IPS DF 6.9 (cell line): Measurements from ENCODE around the gene DENND2D.

Source experiments
- DNase-seq: peaks from one replicate; pipeline ENCODE4 v3.0.0-alpha.2; 2013; ENCODE audit warnings: low read depth, low spot score
- H3K27ac ChIP-seq: one replicate; pipeline ENCODE4 v1.5.1; 2013; ENCODE audit warnings: low read length, control low read depth
- H3K27me3 ChIP-seq: 2 replicates; pipeline ENCODE4 v1.6.1; 2013; ENCODE audit warnings: mild to moderate bottlenecking, low read length; ENCODE audit not compliant: control insufficient read depth, insufficient read depth
- H3K36me3 ChIP-seq: 2 replicates; pipeline ENCODE4 v1.6.1; 2013; ENCODE audit warnings: low read length; ENCODE audit not compliant: control insufficient read depth, insufficient read depth
- H3K4me1 ChIP-seq: 2 replicates; pipeline ENCODE4 v1.6.1; 2013; ENCODE audit warnings: low read length; ENCODE audit not compliant: control insufficient read depth, insufficient read depth
- H3K4me3 ChIP-seq: 2 replicates; pipeline ENCODE4 v1.5.1; 2013; ENCODE audit warnings: mild to moderate bottlenecking, low read length
- H3K9me3 ChIP-seq: 2 replicates; pipeline ENCODE4 v1.6.1; 2013; ENCODE audit warnings: low read length, inconsistent platforms; ENCODE audit not compliant: control insufficient read depth, insufficient read depth
- WGBS: extraction: QIAGEN DNeasy Blood & Tissue Kit; methylation state at CpG from one replicate; pipeline ENCODE4 v1.1.7; 2013; ENCODE audit warnings: mixed read lengths, missing lambda C conversion rate; ENCODE audit not compliant: insufficient read length, insufficient coverage; 5-methylcytosine and 5-hydroxymethylcytosine counted together

Gene DENND2D

DNA sequence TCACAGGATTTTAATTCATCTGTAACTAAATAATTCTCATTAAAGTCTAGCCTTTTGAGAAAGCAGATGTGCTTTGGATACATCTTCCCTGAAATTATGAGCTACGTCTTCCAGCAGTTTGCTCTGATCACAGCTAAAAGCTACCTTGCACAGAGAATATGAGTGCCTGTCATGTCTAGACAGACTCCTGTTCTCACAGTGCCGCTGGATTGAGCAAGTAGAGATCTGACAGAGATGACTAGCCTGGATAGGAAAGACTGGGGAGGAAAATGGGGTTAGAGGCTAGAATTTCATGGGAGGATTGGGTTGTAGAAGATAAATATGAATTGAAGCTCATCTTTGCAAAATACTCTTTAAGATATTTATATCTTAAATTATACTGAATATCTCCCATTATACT, 36.3 kb downstream of the DENND2D start:
- H3K9me3 ChIP-seq: no peaks in the 10 kb centered on the region
- H3K27me3 ChIP-seq: no peaks in the 10 kb centered on the region
- WGBS: no CpG with 5 or more reads among the region's 2 CpGs
- no peak for DNase-seq
- no peak overlapping the region for H3K27ac ChIP-seq
- H3K36me3 ChIP-seq: no peaks in the 10 kb centered on the region
- H3K4me3 ChIP-seq: no peak overlapping the region
- no peaks in the 10 kb centered on the region for H3K4me1 ChIP-seq

DNA sequence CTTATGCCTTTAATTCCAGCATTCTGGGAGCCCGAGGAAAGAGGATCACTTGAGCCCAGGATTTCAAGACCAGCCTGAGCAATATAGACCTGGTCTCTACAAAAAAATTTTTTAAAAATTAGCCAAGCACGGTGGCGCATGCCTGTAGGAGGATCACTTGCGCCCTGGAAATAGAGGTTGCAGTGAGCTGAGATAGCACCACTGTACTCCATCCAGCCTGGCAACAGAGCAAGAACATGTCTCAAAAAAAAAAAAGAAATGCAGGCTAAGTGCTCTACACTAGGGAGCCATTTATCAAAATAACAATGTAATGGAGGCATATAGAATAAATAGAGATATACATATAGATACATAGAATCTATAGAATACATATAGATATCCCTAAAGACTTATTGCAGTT, 37.1 kb downstream of the DENND2D start:
- no peaks in the 10 kb centered on the region for H3K36me3 ChIP-seq
- H3K27ac ChIP-seq: no peak overlapping the region
- H3K9me3 ChIP-seq: no peaks in the 10 kb centered on the region
- no peak for DNase-seq
- no peak overlapping the region for H3K4me3 ChIP-seq
- WGBS: no CpG with 5 or more reads among the region's 4 CpGs
- H3K4me1 ChIP-seq: no peaks in the 10 kb centered on the region
- no peaks in the 10 kb centered on the region for H3K27me3 ChIP-seq

DNA sequence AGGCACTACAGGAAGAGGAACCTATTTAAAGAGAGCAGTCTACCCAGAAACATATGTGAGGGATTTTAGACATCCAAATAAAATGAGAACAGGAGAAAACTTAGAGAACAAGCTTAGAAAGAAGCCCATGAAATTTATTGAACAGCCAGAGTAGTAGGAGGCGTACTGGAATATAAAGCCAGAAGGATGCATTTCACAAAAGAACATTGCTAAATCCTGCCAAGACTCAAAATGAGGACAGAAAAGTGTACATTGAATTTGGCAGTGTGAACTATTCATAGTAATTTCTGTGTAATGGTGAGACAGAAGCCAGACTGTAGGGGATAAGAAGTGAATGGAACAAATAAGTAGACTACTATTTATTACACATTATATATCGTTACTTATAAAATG, 38.0 kb downstream of the DENND2D start:
- Histone ChIP-seq H3K4me3 (no peak overlapping the region), H3K4me1 (no peaks in the 10 kb centered on the region), H3K27me3 (no peaks in the 10 kb centered on the region), H3K9me3 (no peaks in the 10 kb centered on the region), H3K36me3 (no peaks in the 10 kb centered on the region), H3K27ac (no peak overlapping the region)
- WGBS: no CpG with 5 or more reads among the region's 2 CpGs
- no peak for DNase-seq

DNA sequence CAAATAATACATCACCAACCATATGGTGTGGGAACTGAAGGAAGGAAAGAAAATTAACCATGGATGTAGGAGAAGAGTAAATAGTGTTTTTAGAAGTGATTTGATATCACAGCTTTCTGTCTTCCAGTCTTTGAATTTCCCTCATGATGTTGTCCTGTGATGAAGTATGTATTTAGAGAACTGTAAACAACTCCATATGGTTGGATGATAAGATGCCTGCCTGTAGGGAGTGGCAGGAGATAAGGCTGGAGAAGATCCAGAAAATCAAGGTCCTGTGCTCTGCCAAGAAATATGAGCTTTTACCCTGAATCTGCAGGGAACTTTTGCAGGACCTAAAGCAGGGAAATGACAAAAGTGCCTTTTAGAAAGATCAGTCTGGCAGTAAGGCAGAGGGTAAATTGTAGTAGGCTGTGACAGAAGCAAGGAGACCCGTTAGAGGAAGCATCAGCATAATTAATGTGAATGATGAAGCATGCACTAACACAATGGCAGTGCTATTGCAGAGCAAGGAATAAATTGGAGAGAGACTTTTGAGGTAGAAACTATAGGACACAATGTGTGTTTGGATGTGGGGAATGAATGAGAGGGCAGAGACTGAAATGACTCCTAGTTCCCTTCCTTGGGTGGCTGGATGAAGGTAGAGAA, 38.5 kb downstream of the DENND2D start:
- no peak overlapping the region for H3K27ac ChIP-seq
- no peak overlapping the region for H3K4me3 ChIP-seq
- no CpG with 5 or more reads among the region's 1 CpG for WGBS
- H3K4me1 ChIP-seq: no peaks in the 10 kb centered on the region
- DNase-seq: no peak
- no peaks in the 10 kb centered on the region for H3K27me3 ChIP-seq
- H3K9me3 ChIP-seq: no peaks in the 10 kb centered on the region
- H3K36me3 ChIP-seq: no peaks in the 10 kb centered on the region

DNA sequence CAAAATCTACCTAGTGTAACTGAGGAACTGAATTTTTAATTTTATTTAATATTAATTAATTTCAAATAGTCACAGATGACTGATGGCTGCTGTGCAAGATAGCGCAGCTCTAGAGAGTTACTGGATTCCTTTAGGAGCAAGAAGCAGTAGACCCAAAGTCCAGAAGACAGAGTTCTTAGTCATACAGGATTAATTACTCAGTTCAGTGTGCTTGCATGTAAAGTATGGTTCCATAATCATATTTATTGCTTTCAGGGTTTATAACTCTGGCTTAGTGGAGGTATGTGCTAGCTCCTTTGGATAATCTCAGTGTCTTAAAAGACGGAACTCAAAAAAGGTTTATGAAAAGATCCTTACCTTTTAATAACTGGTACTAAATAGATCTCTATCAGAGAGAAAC, 43.0 kb downstream of the DENND2D start:
- Histone ChIP-seq H3K27ac (no peak overlapping the region), H3K4me1 (no peaks in the 10 kb centered on the region), H3K9me3 (no peaks in the 10 kb centered on the region), H3K36me3 (no peaks in the 10 kb centered on the region), H3K4me3 (no peak overlapping the region), H3K27me3 (no peaks in the 10 kb centered on the region)
- no CpG with 5 or more reads among the region's 2 CpGs for WGBS
- DNase-seq: no peak

DNA sequence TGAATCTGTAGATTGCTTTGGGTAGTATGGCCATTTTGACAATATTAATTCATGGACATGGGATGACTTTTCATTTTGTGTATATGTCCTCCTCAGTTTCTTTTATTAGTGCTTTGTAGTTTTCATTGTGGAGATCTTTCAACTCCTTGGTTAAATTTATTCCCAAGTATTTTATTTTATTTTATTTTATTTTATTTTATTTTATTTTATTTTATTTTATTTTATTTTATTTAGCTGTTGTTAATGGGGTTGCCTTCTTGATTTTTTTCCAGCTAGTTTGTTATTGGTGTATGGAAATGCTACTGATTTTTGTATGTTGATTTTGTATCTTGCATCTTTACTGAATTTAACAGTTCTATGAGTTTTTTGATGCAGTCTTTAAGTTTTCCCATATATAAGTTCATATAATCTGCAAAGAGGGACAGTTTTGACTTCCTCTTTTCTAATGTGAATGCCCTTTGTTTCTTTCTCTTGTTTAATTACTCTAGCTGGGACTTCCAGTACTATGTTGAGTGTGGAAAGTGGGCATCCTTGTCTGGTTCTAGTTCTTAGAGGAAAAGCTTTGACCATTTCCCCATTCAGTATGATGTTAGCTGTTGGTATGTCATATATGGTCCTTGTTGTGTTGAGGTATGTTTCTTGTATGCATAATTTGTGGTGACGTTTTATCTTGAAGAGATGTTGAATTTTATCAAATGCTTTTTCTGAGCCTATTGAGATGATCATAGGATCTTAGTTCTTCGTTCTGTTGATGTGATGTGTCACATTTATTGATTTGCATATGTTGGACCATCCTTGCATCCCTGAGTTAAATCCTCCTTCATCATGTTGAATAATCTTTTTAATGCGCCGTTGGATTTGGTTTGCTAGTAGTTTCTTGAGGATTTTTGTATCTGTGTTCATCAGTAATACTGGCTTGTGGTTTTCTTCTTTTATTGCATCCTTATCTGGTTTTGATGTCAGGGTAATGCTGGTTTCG, 46.1 kb downstream of the DENND2D start:
- H3K27ac ChIP-seq: no peak overlapping the region
- no peak for DNase-seq
- no peaks in the 10 kb centered on the region for H3K4me1 ChIP-seq
- H3K9me3 ChIP-seq: no peaks in the 10 kb centered on the region
- WGBS: no CpG with 5 or more reads among the region's 5 CpGs
- H3K36me3 ChIP-seq: no peaks in the 10 kb centered on the region
- H3K4me3 ChIP-seq: no peak overlapping the region
- no peaks in the 10 kb centered on the region for H3K27me3 ChIP-seq

DNA sequence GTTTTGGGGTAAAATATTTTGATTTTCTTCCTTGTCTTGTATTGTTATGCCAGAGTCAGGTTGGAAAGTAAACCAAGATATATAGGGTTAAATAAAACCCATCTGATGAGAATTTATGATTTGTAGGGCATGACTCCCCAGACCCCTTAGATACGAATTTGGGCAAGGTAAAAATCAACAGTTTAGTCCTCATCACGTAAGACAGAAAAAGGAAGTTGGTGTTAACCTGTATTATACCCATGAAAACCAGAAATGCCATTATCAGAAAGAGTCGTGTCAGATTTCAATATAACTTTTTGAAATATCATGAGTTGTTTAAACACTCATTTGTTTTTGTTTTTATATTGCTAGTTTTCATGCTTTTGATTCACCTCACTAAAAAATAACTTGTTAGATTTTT, 48.6 kb downstream of the DENND2D start:
- Histone ChIP-seq H3K27me3 (no peaks in the 10 kb centered on the region), H3K27ac (no peak overlapping the region), H3K4me3 (no peak overlapping the region), H3K9me3 (no peaks in the 10 kb centered on the region), H3K4me1 (no peaks in the 10 kb centered on the region), H3K36me3 (peaks cover 5% of the 10 kb centered on the region; the same call in 1 of the 2 replicates)
- no CpG with 5 or more reads among the region's 3 CpGs for WGBS
- no peak for DNase-seq

DNA sequence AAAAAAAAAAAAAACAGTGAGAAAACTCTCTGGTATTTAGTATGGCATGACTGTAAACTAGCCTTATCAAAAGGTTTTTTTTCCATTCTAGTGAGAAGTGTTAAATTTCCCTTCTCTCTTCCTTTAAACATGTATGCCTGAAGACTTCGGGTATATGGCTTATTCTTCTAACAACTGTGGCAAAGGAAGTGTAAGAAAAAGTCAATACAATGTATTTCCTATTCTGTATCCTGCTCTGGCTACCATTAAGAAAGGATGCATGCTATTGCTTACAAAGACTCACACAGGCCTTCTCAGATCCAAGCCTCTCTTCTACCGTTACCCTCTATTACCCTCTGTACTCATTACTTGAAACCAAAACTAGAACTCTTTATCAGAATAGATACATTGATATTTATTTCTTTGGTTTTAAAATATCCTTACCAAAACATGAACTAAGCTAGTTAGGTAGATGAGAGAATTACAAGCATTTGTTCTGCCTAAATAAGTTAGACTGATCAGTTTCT, 52.0 kb downstream of the DENND2D start:
- no peak overlapping the region for H3K27ac ChIP-seq
- no peaks in the 10 kb centered on the region for H3K4me1 ChIP-seq
- no peak overlapping the region for H3K4me3 ChIP-seq
- H3K27me3 ChIP-seq: no peaks in the 10 kb centered on the region
- H3K9me3 ChIP-seq: no peaks in the 10 kb centered on the region
- no peak for DNase-seq
- peaks cover 5% of the 10 kb centered on the region; the same call in 1 of the 2 replicates for H3K36me3 ChIP-seq
- WGBS: no CpG with 5 or more reads among the region's 2 CpGs

DNA sequence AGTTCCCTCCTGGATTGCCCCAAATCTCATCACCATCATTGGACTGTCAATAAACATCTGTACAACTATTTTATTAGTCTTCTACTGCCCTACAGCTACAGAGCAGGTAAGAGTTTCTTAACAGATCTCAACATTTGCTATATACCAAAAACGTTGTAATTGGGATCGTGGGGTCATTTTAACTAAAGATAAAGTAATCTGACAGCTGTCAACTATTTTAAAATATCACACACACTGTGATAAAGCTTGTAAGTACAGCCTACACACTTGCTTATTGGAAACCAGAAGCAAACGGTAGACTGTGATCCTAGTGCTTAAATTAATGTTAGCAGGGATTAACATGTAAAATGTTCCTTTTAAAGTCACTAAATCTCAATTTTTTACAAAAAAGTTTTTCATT, 52.5 kb downstream of the DENND2D start:
- Histone ChIP-seq H3K9me3 (no peaks in the 10 kb centered on the region), H3K36me3 (peaks cover 5% of the 10 kb centered on the region; the same call in 1 of the 2 replicates), H3K4me3 (no peak overlapping the region), H3K27me3 (no peaks in the 10 kb centered on the region), H3K4me1 (no peaks in the 10 kb centered on the region), H3K27ac (no peak overlapping the region)
- WGBS: no CpG with 5 or more reads among the region's 3 CpGs
- no peak for DNase-seq

DNA sequence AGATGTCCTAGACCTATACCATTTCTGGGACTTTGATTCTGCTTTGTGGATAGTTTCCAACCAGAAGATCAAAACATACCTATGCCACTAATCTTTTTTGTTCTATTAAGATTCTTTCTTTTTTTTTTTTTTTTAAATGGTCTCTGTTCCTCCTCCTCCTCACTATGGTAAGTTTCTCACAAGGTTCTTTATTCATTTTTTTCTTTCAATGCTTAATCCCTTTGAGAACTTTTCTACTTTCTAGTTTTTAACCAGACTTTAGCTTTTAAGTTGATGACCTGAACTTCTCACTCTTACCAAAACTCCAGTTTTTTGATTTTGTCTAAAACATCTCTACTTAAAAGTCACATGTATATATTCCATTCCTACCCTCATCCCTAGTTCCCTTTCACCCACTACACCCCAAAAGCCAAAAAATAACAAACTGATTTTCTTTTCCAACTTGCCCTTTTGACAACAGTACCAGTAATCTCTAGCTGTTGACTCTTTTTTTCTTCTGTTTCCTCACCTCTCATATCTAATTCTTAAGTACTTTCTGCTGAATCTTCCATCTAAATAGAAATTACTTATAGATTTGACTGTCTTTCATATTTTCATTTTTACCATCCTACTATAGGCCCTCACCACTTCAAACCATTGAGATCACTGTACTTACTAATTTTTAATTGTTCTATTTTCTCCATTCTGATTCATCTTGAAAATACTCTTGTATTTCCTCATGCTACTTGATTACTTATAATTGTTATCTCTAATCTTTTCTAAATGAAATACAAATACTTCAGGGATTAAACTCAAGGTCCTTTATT, 54.3 kb downstream of the DENND2D start:
- DNase-seq: no peak
- no peaks in the 10 kb centered on the region for H3K9me3 ChIP-seq
- no peak overlapping the region for H3K4me3 ChIP-seq
- no peak overlapping the region for H3K27ac ChIP-seq
- H3K27me3 ChIP-seq: no peaks in the 10 kb centered on the region
- H3K36me3 ChIP-seq: peaks cover 5% of the 10 kb centered on the region; the same call in 1 of the 2 replicates
- H3K4me1 ChIP-seq: no peaks in the 10 kb centered on the region
